NCI-H345 (cell line): ENCODE results near the gene IGLL1.

Experiments
- DNase-seq: peaks from one replicate; lab custom pipeline; 2025; lab: John Stamatoyannopoulos, UW

Gene IGLL1

GRCh38 chr22:23527971-23528740, 51.9 kb downstream of the IGLL1 start:
- DNase-seq, result no peak

GRCh38 chr22:23526596-23527316, 53.3 kb downstream of the IGLL1 start:
- DNase-seq, result no peak

- no peak for DNase-seq
Observed at GRCh38 chr22:23525510-23525909, 54.6 kb downstream of the IGLL1 start.

GRCh38 chr22:23524226-23524625, 55.9 kb downstream of the IGLL1 start:
- no peak for DNase-seq

GRCh38 chr22:23523713-23524112, 56.4 kb downstream of the IGLL1 start:
- no peak for DNase-seq
